ENCODE data around the gene WIPI1.

GRCh38 chr17:68443972-68444464 lies 13.3 kb downstream of the WIPI1 start:
- TF ChIP-seq CTCF (IDR thresholded peaks at IDR 0.05) (no peak), EZH2 (IDR thresholded peaks at IDR 0.05) (no peak)
